LHCN-M2 (cell line): ENCODE measurements around the gene ERG. TPM values are rescaled to one million over a fixed set of nuclear protein-coding genes. Genes with fewer than 3 reads are reported as not detected.
A peak's percentile ranks its signal among the peaks of the same experiment; 100 is the strongest.

Experiments
- DNase-seq: peaks from one replicate; pipeline ENCODE4 v3.0.0-alpha.2; 2012; ENCODE audit warnings: low read depth
- polyA plus RNA-seq: library from polyadenylated mRNA; unstranded; fragments of >200 nt; gene quantifications from one replicate; pipeline ENCODE4 v1.2.1, GENCODE V29; 2012; ENCODE audit warnings: missing spikeins
- total RNA-seq: library from RNA; depleted of rRNA; stranded (reverse); fragments of >200 nt; gene quantifications from 2 replicates; pipeline ENCODE4 v1.2.3, GENCODE V29; 2014; rRNA removed

The ERG gene, protein sequence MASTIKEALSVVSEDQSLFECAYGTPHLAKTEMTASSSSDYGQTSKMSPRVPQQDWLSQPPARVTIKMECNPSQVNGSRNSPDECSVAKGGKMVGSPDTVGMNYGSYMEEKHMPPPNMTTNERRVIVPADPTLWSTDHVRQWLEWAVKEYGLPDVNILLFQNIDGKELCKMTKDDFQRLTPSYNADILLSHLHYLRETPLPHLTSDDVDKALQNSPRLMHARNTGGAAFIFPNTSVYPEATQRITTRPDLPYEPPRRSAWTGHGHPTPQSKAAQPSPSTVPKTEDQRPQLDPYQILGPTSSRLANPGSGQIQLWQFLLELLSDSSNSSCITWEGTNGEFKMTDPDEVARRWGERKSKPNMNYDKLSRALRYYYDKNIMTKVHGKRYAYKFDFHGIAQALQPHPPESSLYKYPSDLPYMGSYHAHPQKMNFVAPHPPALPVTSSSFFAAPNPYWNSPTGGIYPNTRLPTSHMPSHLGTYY
- total RNA-seq, result not detected in 2 replicates
- polyA plus RNA-seq, result 0.02 TPM

DNA sequence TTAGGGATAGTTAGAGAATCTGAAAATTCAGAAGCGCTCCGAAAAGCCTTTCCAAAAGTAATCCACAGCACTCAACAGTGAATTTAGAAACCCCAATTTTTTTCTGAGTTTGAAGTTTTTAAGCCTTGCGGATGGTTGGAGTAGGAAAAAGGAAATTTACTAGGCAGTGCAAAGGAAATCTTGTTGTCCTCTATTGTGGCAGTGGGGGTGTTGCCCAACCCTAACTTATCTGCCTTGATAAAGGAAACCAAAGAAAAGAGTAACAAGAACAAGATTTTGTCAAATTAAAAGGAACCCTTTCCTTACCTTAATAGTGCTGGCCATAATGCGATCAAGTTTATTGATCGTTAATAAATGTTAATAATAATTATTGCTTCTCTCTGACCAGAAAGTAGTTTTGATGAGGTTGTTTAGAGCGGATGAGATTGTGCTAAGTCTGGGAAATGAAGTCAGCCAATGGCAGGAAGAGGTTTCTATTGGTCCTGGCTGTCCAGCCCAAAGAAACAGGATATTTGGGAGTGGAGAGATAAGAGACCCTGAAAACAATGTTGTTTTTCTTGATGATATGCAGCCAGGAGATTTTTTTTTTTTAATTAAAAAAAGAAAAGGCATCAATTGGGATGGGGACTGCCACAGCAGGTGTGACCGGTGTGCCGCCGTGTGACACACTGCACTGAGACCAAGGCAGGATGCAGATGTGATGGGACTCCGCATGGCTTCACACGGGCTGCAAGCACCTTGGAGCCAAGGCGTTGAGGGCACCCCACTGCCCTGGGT, at the start of gene ERG:
ERG (minus strand) TSS at position 421 of the 777 bp plus-strand sequence; CDS start at position 324, 97 bp downstream.
- no peak for DNase-seq

DNA sequence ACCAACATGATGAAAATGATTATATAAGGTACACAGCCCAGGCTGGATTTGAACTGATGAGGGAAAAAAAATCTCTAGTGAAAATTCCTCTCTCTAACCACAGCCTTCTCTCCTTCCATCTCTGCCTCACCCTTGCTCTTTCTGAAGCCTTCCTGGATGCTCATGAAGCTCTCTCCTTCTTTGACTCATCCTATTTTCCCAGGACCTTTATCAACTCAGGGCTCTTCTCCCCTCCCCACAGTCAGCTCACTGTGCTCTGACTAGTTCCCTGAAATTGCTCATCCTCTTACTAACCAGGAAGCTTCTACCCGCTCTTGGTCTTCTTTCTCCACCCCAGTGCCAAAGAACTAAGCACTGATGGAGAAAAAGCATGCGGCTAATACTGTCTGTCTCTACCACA, 46.4 kb upstream of the ERG start:
- DNase-seq, result no peak

DNA sequence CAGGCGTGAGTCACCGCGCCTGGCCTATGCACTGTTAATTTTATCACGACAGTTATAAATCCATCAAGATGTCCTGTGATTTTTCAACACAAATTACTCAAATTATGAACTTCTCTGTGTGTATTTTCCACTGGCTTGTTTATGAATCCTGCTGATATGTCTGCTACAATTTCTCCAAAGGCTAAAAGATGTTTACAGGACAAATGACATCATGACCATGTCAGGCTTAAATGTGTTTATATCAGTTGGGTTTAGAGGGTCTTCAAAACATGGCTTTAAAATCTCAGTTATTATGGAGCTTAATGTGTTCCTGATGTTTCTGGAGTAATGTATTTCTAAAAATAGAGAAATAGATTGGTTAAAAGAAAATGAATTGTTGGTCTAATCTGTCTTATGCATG, 44.0 kb upstream of the ERG start:
- DNase-seq, result no peak

DNA sequence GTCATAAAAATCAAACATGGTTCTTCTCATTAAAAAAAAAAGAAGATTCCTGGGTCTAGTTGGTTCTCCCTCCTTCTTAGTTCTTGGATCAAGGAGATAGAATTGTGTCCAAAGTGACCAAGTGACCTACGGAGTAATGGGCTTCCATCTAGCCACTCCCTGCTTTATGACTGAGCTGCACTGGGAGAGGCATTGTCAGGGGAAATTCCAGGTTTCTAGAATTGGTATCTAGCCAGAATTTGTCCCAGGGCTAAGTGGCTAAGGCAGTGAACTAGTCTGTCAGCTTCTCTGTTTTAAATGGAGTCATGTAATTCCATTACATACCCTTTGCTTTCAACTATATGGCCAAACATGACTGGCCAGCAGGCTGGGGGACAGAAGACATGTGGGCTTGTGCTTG, 40.1 kb upstream of the ERG start:
- no peak for DNase-seq

DNA sequence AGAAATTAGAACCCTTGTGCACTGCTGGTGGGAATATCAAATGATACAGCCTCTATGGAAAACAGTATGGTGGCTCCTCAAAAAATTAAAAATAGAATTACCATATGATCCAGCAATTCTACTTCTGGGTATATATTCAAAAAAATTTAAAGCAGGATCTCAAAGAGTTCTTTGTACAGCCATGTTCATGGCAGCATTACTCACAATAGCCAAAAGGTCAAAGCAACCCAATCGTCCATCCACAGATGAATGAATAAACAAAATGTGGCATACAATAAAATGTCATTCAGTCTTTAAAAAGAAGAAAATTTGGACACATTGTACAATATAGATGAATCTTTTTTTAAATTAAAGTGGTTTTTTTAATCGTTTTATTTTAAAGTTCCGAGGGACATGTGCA, 36.3 kb upstream of the ERG start:
- DNase-seq, result no peak

DNA sequence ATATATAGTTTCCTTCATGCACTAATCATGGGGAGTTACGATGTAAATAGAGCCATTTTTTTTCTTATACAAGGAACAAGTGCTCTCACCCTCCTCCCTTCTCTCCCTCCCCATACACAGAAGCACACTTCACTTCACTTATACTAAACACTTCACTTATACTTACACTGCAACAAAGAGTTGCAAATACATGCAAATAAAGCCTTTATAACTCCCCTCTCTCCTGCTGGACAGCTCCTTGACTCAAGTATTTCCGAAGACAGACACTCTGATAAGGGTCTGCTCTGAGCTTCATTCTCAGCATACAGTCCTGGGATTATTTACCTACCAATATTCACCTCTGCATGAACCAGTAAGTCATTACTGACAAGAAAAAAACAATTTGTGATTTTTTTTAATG, 35.6 kb upstream of the ERG start:
- DNase-seq, result no peak

DNA sequence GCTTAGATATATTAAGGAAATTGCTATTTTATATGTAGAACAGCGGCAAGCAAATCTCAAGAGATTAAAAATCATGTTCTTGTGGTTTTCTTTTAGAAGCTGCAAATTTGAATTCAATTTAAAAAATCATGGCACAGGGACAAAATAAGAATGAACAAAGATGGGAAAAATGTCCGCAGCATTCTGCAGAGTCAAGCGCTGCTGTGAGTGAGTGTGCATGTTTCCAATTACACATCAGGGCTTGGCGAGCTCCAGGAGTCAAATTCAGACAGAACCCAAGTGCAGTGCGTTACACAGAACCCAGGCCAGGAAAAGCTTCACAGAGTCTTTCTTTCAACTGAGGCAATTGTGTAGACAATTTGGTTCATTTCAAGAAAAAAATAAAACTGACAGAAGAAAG, 33.3 kb upstream of the ERG start:
- no peak for DNase-seq

DNA sequence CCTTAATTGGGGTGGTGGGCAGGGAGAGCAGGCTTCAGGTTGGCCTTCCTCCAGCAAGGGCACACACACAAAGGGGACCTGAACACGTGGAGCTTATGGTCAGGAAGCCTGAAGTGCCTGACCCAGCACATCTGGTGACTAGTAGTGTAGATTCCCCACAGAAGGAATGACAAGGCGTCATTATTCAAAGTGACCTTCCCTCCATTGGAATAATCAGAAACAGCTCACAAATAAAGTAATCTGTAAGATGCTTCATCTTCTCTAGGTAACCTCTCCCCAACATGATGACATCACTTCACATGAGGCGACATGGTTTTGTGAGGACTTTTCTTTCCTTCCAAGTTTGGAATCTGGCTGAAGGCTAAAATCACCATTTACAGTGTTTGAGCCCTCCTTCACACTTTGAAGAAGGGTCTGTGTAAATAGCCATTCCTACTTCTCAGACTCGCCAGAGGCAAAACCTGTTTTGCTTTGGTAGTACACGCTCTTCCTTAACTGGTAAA, 32.8 kb upstream of the ERG start:
- no peak for DNase-seq

DNA sequence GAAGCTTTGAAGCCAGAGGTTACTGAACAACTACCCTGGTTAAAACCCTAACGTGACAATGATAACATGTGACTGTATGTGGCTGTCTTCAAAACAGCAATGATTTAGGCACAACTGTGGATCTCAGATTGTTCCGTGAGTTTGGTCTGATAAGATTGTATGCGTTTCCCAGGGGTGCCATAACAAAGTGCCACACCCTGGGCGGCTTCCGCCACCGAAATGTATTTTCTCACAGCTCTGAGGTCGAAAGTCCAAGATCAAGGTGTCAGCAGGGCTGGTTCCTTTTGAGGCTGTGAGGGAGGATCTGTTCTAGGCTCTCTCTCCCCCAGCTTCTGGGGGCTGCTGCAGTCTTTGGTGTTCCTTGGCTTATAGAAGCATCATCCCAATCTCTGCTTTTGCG, 29.5 kb upstream of the ERG start:
- DNase-seq, result no peak

DNA sequence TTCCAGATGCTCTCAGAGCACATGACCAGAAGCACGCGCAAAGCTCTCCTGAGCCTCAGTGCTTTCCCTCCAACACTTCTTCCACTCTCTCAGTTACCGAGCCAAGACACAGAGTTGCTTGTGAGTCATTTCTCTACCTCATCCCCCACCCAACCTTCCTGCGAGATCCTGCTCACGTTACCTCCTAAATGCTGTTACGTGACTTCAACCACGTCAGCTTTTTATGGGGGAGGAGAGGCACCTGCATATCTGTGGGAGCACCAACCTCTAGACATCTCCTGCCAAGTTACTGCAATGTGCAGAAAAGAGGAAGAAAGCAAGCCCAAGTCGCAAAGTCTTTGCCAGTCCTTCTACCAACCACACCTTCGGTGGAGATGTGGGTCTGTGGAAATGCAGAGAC, 27.2 kb upstream of the ERG start:
- DNase-seq, result no peak

DNA sequence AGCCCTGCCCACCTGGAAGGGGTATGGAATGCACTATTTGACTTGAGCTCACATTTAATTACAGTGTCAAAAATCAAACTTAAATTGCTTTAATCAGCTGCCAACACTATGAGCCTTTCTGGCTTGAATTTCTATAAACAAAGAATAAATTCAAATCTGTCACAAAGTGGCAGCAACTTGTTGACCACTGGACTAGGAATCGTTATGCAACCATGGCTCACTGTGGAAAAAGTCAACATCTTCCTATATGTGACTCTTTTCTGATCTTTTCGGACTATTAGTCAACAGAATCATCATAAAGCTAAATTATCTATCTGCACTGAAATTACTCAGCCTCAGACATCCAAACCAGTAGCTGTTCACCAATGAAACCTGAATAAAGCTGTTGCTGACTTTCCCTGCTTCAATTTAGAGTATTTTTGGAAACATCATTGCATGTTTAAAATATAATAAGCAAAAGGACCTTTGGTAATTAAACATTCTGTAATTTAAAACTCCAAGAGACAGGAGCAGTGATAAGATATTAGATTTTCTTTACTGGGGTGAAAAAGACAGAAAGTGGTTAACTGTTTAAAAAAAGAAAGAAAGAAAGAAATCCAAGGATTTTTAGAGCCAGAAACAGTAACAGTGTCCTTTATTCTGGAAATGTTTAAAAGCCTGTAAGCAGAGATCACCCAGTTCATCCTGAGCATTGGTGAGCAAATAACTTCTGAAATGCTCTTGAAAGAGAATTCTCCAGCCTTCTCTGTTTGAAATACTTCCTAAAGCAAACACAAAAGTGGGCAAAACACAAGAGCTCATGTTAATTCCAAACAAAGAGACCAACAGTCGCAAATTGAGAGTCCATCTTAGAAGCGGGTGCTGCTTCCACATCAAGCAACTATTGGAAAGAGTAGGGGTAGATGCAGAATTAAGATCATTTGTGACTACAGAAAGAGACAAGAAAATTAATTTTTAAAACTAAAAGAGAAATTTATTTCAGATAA, 26.2 kb upstream of the ERG start:
- no peak for DNase-seq

DNA sequence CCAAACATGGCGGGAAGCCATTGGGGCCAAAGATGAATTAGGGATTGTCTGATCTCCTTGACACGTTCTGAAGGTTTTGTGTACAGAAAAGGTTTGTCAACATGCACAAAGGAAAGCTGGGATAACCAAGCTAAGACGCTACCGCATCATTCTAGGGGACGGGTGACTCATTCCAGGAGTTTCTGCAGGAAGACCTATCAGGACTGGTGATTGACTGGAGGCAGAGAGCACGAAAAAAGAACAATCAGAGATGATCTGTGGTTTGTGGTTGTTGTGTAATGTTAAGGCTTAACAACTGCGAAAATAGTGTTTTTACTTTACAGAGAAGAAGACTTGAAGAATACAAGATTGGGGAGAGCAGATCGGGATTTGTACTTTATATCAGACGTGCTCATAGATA, 22.2 kb upstream of the ERG start:
- no peak for DNase-seq

DNA sequence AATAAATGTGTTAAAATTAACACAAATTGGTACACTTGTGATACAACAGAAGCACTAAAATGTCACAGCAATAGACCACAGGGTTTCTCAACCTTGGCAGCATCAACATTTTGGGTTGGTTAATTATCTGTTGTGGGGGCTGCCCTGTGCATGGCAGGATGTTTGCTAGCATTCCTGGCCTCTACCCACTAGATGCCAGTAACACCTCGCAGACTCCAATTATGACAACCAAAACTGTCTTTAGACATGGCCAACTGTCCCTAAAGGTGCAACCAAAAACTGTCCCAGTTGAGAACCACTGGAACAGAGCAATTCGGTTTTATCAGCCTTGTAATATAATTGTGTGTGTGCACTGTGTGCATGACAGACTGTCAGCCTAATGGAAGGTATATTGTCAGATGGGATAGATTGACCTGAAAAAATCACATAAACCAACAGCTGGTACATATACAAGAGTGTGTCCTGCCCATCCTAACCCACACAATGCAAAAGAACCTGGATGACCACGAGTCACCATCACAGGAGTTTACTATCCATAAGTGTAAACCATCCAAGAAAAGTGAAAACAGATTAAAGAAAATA, 13.5 kb upstream of the ERG start:
- DNase-seq, result no peak

DNA sequence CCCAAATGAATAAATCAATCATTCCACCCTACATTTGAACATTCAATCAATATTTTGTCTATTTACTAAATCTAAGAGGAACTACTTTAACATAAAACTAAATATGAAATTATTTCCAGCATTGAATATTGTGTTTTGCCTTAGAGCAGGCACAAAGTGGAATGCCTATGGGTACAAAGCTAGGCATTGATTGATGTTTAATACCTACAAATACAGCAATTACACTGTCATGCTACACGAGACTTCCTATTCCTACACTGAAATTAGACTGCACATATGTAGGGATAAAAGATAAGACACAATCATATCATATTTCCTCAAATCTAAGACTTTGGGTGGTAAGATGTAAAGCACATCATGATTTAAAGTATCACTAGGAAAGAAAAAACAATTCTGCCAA, 12.9 kb upstream of the ERG start:
- DNase-seq, result no peak

DNA sequence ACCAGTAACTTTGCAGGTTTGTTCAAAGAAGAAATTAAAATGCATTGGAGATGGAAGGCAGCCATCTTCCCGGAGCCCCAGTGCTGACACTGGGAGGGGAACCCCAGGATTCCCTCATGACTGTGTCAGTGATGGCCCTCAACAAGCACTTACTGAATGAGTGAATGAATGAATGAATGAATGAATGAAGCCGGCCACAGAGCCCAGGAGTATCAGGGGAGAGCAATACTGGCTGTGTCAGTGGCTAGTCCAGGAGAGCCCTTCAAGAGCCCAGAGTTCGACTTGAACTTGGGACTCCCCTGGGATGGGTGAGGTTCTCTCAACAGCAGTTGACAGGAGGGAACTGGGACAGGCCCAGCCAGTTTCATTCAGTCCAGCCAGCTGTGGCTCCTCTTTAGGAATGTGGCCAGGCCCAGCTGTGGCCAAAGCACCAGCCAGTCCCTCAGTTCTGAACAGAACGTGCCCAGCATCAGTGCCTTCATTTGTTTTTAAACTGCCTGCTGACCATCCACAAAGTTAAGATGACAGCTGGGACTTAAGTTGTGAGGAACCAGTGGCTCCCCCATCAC, 9.2 kb upstream of the ERG start:
- DNase-seq, result no peak

DNA sequence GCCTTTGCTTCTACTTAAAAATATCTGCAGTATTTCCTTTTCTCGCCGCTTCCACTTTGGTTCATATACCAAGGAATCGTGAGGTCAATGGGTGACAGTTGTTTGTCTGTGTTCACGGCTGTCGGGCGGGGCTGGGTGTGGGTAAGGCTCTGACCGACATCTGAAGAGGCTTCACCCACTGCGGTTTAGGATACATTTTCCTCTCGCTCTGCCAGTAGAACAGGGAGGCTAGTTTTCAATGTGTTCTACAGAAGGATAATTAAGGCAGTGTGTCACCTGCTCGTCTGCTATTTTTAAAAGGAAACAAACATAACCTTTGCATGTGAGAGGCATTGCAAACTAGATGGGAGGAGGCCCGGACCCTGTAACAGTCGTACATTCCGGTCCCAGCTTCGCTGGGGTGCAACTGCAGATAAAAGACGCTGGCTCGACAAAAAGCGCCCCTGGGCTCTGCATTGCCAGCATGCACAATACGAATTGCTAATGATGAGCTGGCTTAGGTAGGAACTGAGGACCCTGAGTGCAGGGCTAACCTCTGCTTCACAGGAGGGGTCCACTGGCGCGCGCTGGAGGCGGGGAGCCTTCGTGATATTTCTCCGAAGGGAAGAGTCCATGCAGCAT, 8.5 kb upstream of the ERG start:
- DNase-seq, result no peak

DNA sequence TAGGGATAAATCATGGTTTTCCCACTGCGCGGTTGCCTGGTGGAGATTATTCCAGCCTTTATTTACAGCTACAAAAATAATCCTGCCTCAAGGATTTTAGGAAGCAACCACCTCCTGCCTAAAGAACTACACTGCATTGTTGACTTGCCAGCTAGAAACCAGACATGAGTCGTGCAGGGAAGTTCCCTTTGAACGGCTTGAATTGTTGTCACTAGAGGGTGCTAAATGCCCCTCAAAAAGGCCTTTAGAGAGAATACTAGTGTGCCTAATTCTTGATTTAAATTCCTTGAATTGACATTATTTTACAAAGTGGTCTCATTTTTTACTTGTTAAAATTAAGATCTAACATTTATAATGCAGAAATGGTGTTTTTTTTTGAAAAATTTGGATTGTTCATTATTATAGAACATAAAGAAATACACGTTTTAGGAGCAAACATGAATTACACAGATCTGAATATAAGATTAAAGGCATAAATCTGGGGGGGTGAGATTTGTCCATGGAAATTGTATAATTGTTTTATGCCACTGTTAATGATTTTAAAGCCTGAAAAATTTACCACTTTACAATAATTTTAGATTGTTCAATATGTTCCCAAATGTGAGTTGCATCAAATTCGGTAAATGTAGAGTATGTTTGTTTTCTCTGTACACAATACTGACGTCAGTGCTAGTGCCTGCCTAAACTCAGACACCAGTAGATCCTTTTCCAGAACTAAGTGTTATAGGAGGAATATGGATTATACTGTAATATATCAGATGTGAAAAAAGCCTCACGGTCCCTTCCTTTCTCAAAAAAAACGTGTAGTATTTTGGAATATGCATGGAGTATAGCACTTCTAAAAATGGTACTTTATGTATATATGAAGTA, 7.6 kb upstream of the ERG start:
- DNase-seq, result peak; percentile 50

DNA sequence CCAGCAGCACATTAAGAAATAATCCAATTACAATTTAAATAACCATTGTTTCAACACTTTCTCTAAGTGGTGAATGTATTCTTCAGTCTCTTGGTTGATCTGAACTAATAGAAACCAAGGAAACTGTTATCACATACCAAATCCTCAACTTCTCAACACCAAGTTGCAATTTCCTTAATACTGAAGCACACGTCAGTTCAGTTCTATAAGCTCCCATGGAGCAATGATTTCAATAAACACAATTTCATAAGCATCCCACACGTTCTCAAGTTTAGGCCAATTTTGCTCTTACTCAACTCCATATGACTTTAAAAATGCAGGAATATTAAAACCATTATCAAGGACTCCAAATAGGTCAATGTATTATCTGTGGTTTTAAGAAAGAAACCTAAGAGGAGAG, 5.8 kb upstream of the ERG start:
- DNase-seq, result no peak

DNA sequence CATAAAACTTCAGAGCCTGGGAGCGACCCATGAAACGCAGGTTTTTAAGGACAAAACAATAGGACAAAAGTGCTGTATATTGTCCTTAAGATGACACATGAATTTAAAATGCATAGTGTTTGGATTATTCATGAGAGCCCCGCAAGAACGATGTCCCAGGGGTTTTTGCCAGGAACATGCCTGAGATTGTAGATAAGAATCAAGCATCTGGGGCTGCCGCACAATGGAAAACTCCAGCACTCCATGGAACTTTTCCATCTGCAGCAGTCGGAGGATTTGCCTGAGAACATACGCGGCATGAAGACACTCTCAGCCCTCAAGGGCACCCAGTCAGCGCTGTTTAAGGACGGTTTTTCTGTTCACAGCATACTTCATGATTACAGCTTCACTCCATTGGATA, 5.3 kb upstream of the ERG start:
- DNase-seq, result no peak
